ENCODE measurements around the gene ATP6V1F.

The ATP6V1F gene

GRCh38 chr7:128868624-128869137 lies 6.0 kb downstream of the ATP6V1F start:
- Histone ChIP-seq H3K27me3 (ENCODE audit: control insufficient read depth, insufficient read depth, low read length) (peaks cover 26% of the 10 kb centered on the region), H3K4me3 (ENCODE audit: low read depth, low read length) (peak overlapping the region; percentile 55), H3K9me3 (ENCODE audit: control insufficient read depth, insufficient read depth, low read length) (no peaks in the 10 kb centered on the region), H3K36me3 (ENCODE audit: control insufficient read depth, insufficient read depth, low read length) (peaks cover 13% of the 10 kb centered on the region), H3K4me1 (ENCODE audit: control insufficient read depth, insufficient read depth, low read length) (peaks cover 12% of the 10 kb centered on the region), H3K9ac (ENCODE audit: low read depth, low read length) (peak overlapping the region; percentile 60)

GRCh38 chr7:128869138-128869943 lies 6.7 kb downstream of the ATP6V1F start:
- H3K4me3 ChIP-seq (ENCODE audit: low read depth, low read length), result peak overlapping the region; percentile 55
- H3K9me3 ChIP-seq (ENCODE audit: control insufficient read depth, insufficient read depth, low read length), result no peaks in the 10 kb centered on the region
- H3K4me1 ChIP-seq (ENCODE audit: control insufficient read depth, insufficient read depth, low read length), result peaks cover 9% of the 10 kb centered on the region
- peaks cover 26% of the 10 kb centered on the region for H3K27me3 ChIP-seq (ENCODE audit: control insufficient read depth, insufficient read depth, low read length)
- H3K9ac ChIP-seq (ENCODE audit: low read depth, low read length), result peak overlapping the region; percentile 60
- H3K36me3 ChIP-seq (ENCODE audit: control insufficient read depth, insufficient read depth, low read length), result peaks cover 13% of the 10 kb centered on the region

DNA sequence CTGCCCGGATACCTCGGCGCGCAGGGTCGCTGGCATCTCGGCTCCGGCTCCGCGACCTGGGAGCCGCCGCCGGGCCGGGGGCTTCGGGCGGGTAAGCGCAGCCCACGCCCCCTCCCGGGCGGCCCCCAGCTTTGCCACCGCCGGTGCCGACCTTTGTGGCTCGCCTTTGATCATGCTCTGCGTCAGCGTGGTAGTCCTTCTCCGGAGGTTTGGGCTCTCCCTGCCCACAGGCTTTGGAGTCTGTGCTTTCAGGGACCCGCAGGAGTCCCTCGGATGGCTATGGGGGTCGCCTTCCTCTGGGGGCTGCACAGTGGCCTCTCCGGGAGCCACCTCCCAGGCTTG lies 7.3 kb downstream of the ATP6V1F start:
- H3K9ac ChIP-seq (ENCODE audit: low read depth, low read length), result peak overlapping the region; percentile 60
- H3K27me3 ChIP-seq (ENCODE audit: control insufficient read depth, insufficient read depth, low read length), result peaks cover 26% of the 10 kb centered on the region
- peaks cover 11% of the 10 kb centered on the region for H3K36me3 ChIP-seq (ENCODE audit: control insufficient read depth, insufficient read depth, low read length)
- peaks cover 9% of the 10 kb centered on the region for H3K4me1 ChIP-seq (ENCODE audit: control insufficient read depth, insufficient read depth, low read length)
- H3K4me3 ChIP-seq (ENCODE audit: low read depth, low read length), result peak overlapping the region; percentile 55
- H3K9me3 ChIP-seq (ENCODE audit: control insufficient read depth, insufficient read depth, low read length), result no peaks in the 10 kb centered on the region

- H3K9ac ChIP-seq (ENCODE audit: low read depth, low read length), result no peak overlapping the region
- H3K4me3 ChIP-seq (ENCODE audit: low read depth, low read length), result no peak overlapping the region
- peaks cover 9% of the 10 kb centered on the region for H3K4me1 ChIP-seq (ENCODE audit: control insufficient read depth, insufficient read depth, low read length)
- no peaks in the 10 kb centered on the region for H3K9me3 ChIP-seq (ENCODE audit: control insufficient read depth, insufficient read depth, low read length)
- H3K36me3 ChIP-seq (ENCODE audit: control insufficient read depth, insufficient read depth, low read length), result peaks cover 1% of the 10 kb centered on the region
- peaks cover 26% of the 10 kb centered on the region for H3K27me3 ChIP-seq (ENCODE audit: control insufficient read depth, insufficient read depth, low read length)
Measured at GRCh38 chr7:128871050-128871449, 8.4 kb downstream of the ATP6V1F start.

- peaks cover 9% of the 10 kb centered on the region for H3K4me1 ChIP-seq (ENCODE audit: control insufficient read depth, insufficient read depth, low read length)
- peaks cover 23% of the 10 kb centered on the region for H3K27me3 ChIP-seq (ENCODE audit: control insufficient read depth, insufficient read depth, low read length)
- H3K9me3 ChIP-seq (ENCODE audit: control insufficient read depth, insufficient read depth, low read length), result no peaks in the 10 kb centered on the region
Measured at GRCh38 chr7:128872394-128872824, 9.8 kb downstream of the ATP6V1F start.

DNA sequence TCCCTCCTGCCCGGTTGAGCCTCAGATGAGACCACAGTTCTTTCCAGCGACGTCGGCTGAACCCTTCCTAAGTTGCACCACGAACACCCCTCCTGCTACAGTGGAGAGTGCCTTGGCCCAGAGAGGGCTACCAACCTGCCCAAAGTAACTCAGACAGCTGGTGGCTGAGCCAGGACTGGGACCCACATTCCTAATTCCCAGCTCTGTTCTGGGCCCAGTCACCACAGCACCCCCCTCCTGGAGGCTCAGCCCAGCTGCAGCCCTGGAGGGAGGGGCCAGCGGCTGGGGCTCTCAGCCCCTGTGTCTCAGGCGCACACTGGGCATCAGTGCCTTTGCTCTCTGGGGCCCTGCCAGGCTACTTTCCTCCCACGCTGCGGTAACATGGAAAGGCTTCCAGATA lies 10.6 kb downstream of the ATP6V1F start:
- Histone ChIP-seq H3K9me3 (ENCODE audit: control insufficient read depth, insufficient read depth, low read length) (no peaks in the 10 kb centered on the region), H3K9ac (ENCODE audit: low read depth, low read length) (no peak overlapping the region), H3K27me3 (ENCODE audit: control insufficient read depth, insufficient read depth, low read length) (peaks cover 19% of the 10 kb centered on the region), H3K4me1 (ENCODE audit: control insufficient read depth, insufficient read depth, low read length) (peaks cover 6% of the 10 kb centered on the region), H3K36me3 (ENCODE audit: control insufficient read depth, insufficient read depth, low read length) (no peaks in the 10 kb centered on the region), H3K4me3 (ENCODE audit: low read depth, low read length) (no peak overlapping the region)

More at GRCh38 chr7:128872394-128872824, 9.8 kb downstream of the ATP6V1F start:
- Histone ChIP-seq H3K4me3 (ENCODE audit: low read depth, low read length) (no peak overlapping the region), H3K36me3 (ENCODE audit: control insufficient read depth, insufficient read depth, low read length) (no peaks in the 10 kb centered on the region), H3K9ac (ENCODE audit: low read depth, low read length) (no peak overlapping the region)

GRCh38 chr7:128874140-128875031 lies 11.7 kb downstream of the ATP6V1F start:
- Histone ChIP-seq H3K9ac (ENCODE audit: low read depth, low read length) (no peak overlapping the region), H3K36me3 (ENCODE audit: control insufficient read depth, insufficient read depth, low read length) (no peaks in the 10 kb centered on the region), H3K9me3 (ENCODE audit: control insufficient read depth, insufficient read depth, low read length) (no peaks in the 10 kb centered on the region), H3K4me1 (ENCODE audit: control insufficient read depth, insufficient read depth, low read length) (peaks cover 4% of the 10 kb centered on the region), H3K27me3 (ENCODE audit: control insufficient read depth, insufficient read depth, low read length) (peaks cover 14% of the 10 kb centered on the region), H3K4me3 (ENCODE audit: low read depth, low read length) (no peak overlapping the region)

- Histone ChIP-seq H3K9me3 (ENCODE audit: control insufficient read depth, insufficient read depth, low read length) (no peaks in the 10 kb centered on the region), H3K4me1 (ENCODE audit: control insufficient read depth, insufficient read depth, low read length) (peaks cover 2% of the 10 kb centered on the region), H3K27me3 (ENCODE audit: control insufficient read depth, insufficient read depth, low read length) (peaks cover 7% of the 10 kb centered on the region), H3K36me3 (ENCODE audit: control insufficient read depth, insufficient read depth, low read length) (no peaks in the 10 kb centered on the region), H3K9ac (ENCODE audit: low read depth, low read length) (no peak overlapping the region), H3K4me3 (ENCODE audit: low read depth, low read length) (no peak overlapping the region)
Measured at GRCh38 chr7:128875523-128875948, 12.9 kb downstream of the ATP6V1F start.

DNA sequence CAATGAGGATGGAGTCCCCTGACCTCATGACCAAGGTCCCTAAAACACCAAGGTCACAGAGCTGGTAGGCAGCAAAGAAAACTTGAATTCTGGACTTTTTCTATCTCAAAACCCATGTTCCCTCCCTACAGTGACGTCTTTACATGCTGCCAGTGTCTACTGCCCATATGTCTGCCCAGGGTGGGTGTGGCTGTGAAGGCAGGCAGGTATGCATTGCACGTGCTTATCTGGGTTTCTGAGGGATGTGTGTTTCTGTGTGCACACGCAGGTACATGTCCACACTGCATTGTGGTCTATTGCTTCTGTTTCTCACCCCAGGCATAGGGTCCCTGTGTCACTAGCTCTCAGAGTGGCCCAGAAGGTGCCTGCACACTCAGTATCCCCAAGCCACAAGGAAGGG lies 13.5 kb downstream of the ATP6V1F start:
- no peak overlapping the region for H3K9ac ChIP-seq (ENCODE audit: low read depth, low read length)
- H3K36me3 ChIP-seq (ENCODE audit: control insufficient read depth, insufficient read depth, low read length), result no peaks in the 10 kb centered on the region
- H3K27me3 ChIP-seq (ENCODE audit: control insufficient read depth, insufficient read depth, low read length), result peaks cover 1% of the 10 kb centered on the region
- H3K4me1 ChIP-seq (ENCODE audit: control insufficient read depth, insufficient read depth, low read length), result peaks cover 2% of the 10 kb centered on the region
- no peak overlapping the region for H3K4me3 ChIP-seq (ENCODE audit: low read depth, low read length)
- no peaks in the 10 kb centered on the region for H3K9me3 ChIP-seq (ENCODE audit: control insufficient read depth, insufficient read depth, low read length)

DNA sequence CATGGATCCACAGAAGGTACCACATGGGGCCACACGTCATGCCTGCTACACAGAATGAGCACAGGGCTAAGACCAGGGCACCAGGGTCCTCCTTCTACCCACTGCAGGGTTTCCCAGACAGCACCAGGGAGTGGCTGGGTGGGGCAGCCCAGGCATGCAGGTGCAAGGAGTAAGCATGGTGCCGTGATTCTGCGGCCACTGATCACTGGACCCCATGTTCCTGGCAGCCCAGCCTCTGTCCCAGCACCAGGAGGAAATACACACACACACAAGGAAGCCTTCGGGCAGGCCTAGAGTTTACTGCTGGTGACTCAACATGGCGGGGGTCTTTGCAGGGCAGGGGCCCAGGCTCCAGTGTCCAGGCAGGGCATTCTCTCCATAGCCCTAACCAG lies 13.9 kb downstream of the ATP6V1F start:
- no peak overlapping the region for H3K9ac ChIP-seq (ENCODE audit: low read depth, low read length)

GRCh38 chr7:128876978-128877755 lies 14.5 kb downstream of the ATP6V1F start:
- no peak overlapping the region for H3K4me3 ChIP-seq (ENCODE audit: low read depth, low read length)
- no peak overlapping the region for H3K9ac ChIP-seq (ENCODE audit: low read depth, low read length)
- no peaks in the 10 kb centered on the region for H3K27me3 ChIP-seq (ENCODE audit: control insufficient read depth, insufficient read depth, low read length)
- no peaks in the 10 kb centered on the region for H3K36me3 ChIP-seq (ENCODE audit: control insufficient read depth, insufficient read depth, low read length)
- no peaks in the 10 kb centered on the region for H3K9me3 ChIP-seq (ENCODE audit: control insufficient read depth, insufficient read depth, low read length)
- H3K4me1 ChIP-seq (ENCODE audit: control insufficient read depth, insufficient read depth, low read length), result peaks cover 2% of the 10 kb centered on the region

More for the DNA sequence above, 13.9 kb downstream of the ATP6V1F start:
- Histone ChIP-seq H3K9me3 (ENCODE audit: control insufficient read depth, insufficient read depth, low read length) (no peaks in the 10 kb centered on the region), H3K36me3 (ENCODE audit: control insufficient read depth, insufficient read depth, low read length) (no peaks in the 10 kb centered on the region), H3K4me3 (ENCODE audit: low read depth, low read length) (no peak overlapping the region), H3K4me1 (ENCODE audit: control insufficient read depth, insufficient read depth, low read length) (peaks cover 2% of the 10 kb centered on the region), H3K27me3 (ENCODE audit: control insufficient read depth, insufficient read depth, low read length) (no peaks in the 10 kb centered on the region)

Measured in iPS-15b (cell line).